Stimulated activated CD4-positive, alpha-beta T cell treated with anti-CD3 and anti-CD28 coated beads, Interleukin-15, amount 100 ng/mL, for 24 hours (primary cell): ENCODE results near the gene TMED6.
A peak's percentile ranks its signal among the peaks of the same experiment; 100 is the strongest.

Experiments
- DNase-seq: peaks from one replicate; pipeline ENCODE4 v3.0.0-alpha.2; 2020

TMED6 gene

DNA sequence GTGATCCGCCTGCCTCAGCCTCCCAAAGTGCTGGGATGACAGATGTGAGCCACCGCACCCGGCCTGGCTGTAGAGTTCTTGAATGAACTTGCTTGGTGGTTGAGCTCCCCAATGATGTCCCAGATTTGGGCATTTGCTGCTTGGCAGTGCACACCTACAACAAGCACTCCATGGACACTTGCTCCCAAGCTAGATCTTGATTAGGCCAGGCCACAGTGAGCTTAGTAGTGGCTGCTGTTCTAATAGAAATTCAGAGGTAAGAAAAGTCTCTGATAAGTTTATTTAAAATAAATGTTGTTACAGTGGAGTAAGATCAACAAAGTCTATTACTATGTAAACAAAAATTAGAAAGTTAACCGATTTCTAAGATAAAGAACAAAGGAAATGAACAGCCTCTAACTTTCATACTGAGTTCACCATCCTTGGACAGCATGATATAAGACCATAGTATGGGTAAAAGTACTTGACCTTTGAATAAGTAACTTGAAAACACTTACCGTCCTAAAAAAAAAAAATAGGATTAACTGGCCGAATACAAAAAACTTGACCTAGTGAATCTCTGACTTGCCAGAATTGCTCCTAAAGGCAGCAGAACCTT lies 951 bp downstream of the TMED6 start:
- no peak for DNase-seq

DNA sequence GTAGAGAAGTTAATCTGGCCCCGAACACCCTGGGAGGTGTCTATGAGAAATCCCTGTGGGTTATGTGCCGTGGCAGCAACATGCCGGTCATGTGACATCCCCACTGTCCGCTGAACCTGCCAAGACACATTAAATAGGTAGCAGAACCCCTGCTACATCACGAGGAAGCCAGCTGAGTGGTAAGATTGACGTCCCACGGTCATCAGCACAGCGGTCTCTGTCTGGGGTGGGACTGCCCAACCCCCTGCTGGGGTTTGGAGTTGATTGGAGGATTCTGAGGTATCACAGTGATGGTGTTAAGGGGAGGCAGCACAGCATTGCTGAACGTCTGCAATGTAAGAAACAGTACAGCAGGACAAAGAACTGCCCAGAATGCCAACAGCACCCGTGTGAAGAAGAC lies 2.0 kb downstream of the TMED6 start:
- DNase-seq = no peak

DNA sequence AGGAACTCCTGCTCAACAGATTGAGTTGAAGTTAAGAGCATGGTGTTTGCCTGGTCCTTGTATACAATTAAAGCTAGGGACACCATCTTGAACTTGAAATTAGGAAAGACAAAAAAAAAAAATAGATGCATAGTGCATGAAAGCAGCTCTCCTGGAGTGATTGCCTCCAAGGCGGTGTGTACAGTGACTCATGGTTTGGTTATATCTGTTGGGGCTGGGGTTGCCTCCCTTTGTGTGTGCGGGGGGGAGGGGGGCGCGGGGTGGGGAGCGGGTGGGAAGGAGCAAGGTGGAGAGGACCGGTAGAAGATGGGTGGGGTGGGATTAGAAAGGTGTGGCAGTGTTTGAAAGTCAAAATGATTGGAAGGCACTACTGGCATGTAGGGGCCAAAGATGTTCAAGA lies 3.4 kb downstream of the TMED6 start:
- no peak for DNase-seq

DNA sequence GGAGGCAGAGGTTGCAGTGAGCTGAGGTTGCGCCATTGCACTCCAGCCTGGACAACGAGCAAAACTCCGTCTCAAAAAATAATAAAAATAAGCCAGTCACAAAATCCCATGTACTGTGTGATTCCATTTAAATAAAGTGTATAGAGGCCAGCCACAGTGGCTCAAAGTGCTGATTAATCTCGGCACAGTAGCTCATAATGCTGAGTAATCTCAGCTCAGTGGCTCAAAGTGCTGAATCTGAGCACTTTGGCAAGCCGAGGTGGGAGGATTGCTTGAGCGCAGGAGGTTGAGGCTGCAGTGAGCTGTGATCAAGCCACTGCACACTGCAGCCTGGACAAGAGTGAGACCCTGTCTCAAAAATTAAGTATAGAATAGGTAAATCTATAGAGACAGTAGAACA lies 4.9 kb downstream of the TMED6 start:
- DNase-seq = no peak

DNA sequence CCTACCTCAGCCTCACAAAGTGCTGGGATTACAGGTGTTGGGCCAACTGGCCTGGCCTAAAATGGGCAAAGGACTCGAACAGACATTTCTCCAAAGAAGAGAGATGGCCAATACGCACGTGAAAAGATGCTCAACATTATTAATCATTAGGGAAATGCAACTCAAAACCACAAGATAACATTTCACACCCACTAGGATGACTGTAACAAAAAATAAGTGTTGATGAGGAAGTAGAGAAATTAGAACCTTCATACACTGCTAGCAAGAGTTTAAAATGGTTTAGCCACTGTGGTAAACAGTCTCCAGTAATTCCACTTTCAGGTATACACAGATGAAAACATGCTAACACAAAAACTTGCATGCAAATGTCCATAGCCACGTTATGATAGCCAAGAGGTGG lies 5.7 kb downstream of the TMED6 start:
- DNase-seq = no peak

DNA sequence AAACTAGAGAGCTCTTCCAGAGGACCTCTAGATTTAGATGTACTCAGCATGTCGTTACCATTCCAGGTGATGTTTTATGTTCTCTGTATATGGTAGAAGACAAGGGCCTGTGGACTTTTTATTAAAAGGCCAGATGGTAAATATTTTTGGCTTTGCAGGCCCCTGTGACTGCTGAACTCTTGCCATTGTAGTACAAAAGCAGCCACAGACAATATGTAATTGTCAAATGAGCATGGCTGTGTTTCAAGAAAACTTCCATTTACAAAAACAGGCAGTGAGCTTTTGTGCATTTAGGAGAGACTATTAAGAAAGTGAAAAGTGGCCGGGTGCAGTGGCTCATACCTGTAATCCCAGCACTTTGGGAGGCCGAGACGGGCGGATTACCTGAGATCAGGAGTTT lies 7.4 kb downstream of the TMED6 start:
- no peak for DNase-seq

DNA sequence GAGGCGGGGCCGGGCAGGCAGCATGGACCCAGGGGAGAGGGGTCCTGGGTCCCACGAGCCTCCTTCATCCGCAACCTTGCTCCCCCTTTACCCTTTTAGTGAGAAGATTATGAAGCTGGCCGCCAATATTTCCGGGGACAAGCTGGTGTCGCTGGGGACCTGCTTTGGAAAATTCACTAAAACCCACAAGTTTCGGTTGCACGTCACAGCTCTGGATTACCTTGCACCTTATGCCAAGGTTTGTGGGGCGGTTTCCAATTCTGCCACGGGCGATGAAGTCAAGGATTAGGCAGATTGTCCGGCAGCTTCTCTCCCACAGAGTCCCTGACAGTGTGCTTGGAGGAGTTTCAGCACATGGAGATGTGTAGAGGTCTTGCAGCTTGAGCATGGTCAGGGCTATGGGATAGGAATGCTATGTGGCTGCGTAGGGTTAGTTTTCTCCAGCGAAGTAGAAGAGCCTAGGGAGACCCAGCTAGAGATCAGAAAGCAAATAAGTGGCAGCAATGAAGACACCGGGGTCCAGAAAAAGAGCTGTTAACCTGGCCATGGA lies 11.4 kb downstream of the TMED6 start:
- DNase-seq = peak; percentile 62

DNA sequence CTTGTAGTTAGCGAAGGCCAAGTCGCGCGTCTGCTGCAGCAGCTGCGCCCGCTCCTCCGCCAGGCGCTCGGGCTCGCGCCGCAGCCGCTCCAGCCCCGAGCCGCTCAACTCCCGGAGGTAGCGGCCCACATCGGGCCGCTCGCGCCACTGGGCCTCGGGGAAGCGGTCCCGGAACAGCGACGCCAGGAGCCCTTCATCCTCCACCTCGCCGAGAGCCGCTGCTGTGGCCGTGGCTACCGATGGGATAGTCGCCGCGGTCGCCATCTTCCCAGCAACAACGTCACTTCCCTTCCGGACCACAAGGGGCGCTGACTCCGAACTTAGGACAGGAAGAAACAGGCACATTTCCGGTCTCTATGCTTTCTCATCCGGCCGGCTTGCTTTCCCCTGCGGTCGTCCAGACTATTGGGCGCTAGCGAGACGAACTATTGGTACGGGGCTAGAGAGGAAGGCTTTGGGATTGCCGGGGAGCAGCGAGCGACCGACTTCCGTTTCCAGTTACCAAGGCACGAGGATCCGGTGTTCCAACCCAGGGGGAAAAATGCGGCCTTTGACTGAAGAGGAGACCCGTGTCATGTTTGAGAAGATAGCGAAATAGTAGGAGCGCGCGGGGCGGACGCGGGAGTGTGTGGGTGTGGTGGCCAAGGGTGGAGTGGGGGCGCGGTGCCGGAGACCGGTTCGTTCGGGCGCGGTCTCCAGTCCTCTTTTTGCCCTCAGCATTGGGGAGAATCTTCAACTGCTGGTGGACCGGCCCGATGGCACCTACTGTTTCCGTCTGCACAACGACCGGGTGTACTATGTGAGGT lies 12.1 kb downstream of the TMED6 start, which contains the start of the genes COG8 and NIP7:
COG8 (minus strand) TSS at position 276 of the 806 bp plus-strand sequence; CDS start at position 264, 12 bp downstream.
NIP7 (plus strand) TSS at position 484 of the 806 bp plus-strand sequence; CDS start at position 542, 58 bp downstream.
- DNase-seq = peak; percentile 94

DNA sequence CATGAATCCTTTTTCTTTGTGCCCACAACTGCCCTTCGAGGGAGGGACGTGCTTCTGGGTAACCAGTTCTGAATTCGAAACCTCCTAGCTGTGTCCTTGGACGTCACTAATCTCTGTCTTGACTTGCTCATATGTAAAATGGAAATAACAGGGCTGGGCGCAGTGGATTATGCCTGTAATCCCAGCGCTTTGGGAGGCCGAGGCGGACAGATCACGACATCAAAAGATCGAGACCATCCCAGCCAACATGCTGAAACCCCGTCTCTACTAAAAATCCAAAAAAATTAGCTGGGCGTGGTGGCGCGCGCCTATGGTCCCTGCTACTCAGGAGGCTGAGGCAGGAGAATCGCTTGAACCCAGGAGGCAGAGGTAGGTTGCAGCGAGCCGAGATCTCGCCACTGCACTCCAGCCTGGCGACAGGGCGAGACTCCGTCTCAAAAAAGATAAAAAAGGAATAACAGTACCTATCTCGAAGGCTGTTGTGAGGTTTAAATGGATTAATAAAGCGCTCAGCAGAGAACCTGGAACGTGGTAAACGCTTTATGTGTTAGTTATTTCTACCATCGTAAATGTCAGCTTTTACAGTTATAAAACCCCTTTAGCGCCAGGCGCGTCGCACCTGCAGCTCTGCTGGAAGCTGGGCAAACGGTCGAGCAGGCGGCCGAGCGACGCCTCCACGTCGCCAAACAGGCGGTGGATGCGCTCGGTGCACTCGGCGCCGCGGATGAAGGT lies 12.9 kb downstream of the TMED6 start:
- no peak for DNase-seq

DNA sequence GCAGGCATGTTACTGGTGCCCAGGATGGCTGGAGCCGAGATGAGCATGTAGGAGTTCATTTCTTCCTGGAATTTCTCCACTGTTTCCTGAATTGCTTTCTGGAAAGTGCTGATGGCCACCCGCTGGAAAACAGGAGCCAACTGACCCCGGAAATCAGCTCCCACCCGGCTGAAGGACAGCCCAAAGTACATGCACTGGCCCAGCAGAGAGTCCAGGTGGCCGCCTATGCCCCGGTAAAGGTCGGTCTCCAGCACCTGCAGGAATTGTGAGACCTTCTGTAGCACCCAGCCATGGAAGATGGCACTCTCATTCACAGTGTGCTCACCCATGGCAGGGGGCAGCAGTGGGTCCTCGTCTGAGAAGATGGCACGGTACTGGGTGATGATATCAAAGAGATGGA lies 16.9 kb downstream of the TMED6 start:
- no peak for DNase-seq

DNA sequence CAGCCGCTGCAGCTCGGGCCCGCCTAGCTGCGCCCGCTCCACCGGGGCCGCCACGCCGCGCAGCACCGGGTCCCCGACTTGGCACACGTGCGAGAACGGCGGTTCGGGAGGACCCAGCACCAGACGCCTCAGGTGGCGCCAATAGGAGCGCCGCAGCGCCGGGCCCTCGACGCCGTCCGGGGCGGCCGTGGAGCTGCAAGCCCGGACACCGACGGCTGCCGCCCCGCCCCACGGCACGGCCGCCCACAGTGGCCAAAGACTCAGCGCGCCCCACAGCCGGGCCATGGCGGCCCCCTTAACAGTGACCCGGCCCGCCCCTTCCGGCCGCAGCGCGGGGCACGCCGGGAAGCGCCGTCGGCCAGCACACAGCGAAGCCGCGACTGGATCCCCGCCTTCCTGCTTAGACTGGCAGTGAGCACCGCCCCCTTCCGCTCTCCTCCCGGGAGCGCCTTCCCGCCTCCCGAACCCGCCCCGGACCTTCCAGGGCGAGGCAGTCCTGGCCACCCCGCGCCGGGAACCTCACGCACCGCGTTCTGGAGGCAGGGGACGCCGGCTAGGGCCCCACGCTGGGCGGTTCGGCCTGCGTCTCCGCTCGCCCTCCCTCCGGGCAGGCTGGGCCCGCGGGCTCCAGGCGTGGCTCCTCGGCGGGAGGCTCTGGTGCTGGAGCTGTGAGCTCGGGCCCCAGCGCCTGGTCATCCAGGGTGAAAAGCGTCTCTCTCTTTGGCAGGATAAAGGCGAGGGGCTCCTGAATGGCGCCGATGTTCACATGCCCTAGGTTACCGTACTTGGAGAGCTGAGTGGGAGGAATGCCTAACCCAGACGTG lies 21.1 kb downstream of the TMED6 start, which contains the start of gene PDF:
PDF (minus strand) TSS at position 303 of the 824 bp plus-strand sequence; CDS start at position 285, 18 bp downstream.
- DNase-seq = peak; percentile 93

DNA sequence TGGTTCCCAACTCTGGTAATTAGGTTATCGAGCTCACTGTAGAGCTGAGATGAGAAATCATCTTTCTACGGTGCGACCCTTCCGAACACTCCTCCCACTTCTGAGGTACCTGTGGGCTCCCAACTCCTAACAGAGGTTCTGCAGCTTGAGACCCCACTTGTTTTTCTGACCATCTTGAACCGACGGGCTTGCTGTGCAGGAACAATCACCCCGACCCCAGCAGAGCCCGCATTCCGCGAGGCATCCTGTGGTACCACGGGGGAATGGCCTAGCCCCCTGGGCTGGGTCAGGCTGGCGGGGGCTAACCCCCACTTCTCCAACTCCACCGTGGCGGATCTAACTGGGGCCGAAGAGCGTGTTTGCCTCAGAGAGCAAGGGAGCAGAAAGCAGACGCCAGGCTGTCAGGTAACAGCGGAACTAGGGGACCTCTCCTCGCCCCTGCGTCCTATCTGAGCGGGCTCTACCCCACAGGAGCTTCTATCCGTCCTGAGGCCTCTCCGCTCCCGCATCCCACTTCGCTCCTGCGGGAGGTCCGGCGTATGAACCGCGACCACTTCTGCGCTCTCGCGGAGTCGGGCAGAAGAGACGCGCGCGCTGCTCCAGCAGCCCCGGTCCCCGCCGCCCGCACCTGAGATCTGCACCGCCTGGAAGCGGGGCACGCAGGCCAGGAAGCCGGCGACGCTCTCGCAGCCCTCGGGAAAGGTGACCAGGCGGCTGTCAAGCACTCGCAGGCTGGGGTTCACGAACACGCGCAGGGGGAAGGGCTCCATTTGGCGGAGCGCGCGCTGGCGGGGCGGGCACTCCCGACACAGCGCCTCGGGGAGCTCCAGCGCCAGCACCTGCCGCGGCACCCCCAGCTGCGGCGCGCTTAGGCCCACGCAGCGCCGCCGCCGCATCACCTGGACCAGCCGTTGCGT lies 22.0 kb downstream of the TMED6 start:
- peak; percentile 55 for DNase-seq

DNA sequence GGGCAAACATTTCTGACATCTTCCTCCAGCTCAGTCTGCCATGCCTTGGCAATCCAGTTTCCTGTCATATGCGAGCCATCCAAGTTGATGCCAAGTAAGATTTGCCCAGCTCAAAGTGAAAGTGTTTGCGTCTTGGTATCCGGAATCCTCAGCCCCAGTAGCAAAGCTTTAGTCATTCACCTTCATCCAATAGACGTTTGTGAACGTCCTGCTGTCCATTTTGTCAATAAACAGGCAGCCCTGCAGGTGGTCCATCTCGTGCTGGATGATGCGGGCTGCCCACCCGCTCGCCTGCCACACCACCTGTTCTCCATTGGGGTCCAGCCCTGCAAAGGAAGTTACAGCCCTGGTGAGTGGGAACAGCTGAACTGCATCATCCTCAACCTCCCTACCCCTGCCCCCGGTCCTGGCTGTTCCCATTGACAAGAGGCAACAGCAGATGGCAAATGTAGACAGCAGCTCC lies 22.7 kb downstream of the TMED6 start:
- DNase-seq = no peak

DNA sequence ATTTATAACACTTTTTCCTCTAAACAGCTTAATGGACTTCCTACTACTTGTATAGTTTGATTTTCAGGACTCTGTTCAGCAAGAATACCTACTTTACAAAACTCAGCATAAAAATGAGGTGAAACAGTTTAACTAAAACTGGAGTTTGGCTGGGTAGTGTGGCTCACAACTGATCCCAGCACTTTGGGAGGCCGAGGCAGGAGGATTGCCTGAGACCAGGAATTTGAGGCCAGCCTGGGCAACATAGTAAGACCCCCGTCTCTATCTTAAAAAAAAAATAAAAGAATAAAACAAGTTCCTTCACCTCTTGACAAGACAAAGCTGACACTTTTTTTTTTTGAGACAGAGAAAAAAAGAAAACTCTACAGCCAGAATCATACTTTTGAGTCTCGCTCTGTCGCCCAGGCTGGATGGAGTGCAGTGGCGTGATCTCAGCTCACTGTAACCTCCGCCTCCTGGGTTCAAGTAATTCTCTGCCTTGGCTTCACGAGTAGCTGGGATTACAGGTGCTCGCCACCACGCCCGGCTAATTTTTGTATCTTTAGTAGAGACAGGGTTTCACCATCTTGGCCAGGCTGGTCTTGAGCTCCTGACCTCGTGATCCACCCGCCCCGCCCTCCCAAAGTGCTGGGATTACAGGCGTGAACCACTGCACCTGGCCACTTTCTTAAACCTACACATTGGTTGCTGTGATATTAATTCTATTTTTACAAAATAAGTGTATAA lies 23.8 kb downstream of the TMED6 start:
- DNase-seq = no peak

DNA sequence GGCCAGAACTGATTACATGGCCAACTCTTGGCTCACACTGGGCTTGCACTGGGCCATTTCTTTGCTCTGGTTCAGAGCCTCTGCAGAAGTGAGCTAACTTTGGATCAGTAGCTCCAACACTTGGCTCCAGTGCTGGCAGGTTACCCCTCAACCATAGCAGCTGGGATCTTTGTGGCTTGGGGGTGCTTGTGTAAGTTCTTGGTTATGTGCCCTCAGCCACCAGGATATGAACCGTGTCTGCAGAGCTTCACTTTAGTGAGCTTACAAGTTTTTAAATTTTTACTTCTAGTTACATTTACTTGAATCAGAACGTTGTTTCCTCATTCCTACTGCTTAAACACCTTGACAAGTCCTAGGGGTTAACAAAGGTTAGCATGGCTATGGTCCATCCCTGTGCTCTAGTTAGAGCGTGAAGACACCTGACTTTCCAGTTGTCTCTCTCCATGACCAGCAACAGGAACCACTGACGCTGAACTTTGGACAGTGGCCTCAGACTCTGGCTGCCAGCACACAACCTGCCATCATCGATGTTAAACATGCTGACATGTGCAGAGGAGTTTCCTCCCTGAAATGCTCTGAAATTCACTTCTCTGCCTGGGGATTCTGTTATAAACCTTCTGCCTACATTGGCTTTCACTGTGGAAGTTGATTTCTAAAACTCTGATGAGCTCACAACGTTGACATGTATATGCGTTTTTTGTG lies 25.3 kb downstream of the TMED6 start:
- no peak for DNase-seq

DNA sequence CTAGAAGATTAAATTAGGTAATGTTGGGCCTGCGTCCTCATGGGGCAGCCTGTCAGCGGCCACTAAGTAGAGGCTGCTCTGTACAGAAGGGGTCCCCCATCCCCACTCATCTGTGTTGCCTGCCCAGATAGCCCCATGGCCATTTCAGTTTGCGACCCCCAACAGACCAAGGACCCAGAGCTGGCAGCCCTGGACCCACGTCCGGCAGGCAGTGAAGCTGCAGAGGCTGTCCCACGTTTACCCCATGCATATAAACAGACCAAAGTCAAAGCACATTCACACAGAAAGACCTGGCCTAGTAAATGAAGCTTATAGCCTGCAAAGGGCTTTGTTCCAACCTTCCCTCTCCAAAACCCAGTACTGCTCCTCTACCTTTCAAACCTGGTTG lies 25.8 kb downstream of the TMED6 start:
- no peak for DNase-seq

DNA sequence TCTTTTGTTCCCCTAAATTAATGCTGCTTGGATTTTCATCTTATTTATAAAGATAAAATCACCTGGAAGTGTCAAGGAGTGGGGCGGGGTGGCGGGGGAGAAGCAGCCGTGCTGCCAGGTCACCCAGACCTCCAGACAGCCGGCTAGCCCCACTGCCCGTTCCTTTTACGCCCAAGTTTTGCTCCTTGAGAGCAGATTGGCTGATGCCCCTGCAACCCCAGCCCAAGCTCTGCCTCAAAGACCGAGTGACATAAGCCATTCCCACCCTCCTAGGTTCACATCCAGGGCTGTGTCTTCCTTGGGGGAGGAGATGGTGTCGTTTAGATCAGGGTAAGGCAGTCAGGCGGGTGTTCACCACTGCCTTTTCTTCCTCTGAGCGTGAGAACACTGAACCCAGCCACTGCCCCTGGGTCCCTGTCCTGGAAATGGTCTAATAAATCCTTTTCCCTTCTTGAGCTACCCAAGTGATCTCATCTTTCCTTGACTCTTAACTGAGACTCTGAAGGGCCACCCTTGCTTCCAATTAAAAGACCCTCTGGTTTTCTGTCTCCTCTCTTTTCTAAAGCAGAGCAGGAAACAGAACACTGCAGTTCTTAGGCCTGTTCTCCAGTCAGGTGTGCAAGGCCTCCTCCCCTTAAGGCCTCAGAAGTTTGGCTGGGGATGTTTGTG lies 26.9 kb downstream of the TMED6 start:
- no peak for DNase-seq

DNA sequence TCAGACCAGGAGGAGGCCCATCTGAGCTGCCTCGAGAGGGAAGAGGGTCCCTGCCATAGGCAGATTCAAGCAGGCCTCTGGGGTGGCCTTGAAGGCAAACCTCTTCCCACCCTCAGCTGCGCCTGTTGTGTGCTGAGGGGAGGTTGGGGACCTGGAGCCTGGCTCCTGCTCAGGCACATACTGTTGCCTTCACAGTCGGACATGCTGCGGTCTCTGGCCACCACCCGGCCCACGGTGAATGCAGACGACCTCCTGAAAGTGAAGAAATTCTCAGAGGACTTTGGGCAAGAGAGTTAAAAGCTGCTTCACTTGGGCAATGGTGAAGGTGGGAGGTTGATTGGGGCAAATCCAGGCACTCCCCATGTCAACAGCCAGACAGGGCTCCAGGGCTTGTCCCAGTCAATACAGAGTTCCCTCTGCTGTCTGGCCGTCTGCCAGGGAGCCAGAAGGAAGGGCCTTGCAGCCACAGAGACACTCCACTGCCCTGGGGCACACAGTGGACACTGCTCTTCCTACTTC lies 27.5 kb downstream of the TMED6 start:
- DNase-seq = no peak

DNA sequence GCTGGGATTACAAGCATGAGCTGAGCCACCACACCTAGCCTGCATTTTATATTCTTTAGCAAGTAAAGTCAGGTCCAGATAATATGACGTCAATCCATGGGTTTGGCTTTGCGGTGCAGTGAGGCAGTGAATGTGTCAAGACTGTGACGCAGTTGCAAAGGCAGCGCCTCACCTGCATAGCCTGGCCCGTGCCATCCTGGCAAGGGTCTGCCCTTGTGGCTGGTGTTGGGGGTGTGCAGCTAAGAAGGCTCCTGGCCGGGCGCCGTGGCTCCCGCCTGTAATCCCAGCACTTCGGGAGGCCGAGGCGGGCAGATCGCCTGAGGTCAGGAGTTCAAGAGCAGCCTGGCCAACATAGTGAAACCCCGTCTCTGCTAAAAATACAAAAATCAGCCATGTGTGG lies 28.2 kb downstream of the TMED6 start:
- DNase-seq = no peak
